Measurements from ENCODE around the gene SLC25A34. TPM values are rescaled to one million over a fixed set of nuclear protein-coding genes. Genes with fewer than 3 reads are reported as not detected.

SLC25A34 gene
- total RNA-seq, 2 experiments from 2014 or later: 1.4 to 2.2 TPM

DNA sequence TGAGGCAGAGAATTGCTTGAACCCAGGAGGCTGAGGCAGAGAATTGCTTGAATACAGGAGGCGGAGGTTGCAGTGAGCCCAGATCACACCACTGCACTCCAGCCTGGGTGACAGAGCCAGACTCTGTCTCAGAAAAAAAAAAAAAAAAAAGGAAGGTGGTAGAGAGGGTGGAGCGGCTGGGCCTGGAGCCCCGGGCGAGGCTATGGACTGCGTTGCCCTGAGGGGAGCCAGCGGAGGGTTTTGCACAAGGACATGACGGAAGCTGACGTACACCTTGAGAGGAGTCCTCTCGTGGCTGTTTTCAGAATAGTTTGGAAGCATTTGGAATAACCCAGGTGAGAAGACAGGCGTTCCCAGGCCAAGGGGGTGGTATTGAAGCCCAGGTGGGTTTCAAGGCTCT is 15.7 kb downstream of the SLC25A34 start:
- TF ChIP-seq, protein P1, sequence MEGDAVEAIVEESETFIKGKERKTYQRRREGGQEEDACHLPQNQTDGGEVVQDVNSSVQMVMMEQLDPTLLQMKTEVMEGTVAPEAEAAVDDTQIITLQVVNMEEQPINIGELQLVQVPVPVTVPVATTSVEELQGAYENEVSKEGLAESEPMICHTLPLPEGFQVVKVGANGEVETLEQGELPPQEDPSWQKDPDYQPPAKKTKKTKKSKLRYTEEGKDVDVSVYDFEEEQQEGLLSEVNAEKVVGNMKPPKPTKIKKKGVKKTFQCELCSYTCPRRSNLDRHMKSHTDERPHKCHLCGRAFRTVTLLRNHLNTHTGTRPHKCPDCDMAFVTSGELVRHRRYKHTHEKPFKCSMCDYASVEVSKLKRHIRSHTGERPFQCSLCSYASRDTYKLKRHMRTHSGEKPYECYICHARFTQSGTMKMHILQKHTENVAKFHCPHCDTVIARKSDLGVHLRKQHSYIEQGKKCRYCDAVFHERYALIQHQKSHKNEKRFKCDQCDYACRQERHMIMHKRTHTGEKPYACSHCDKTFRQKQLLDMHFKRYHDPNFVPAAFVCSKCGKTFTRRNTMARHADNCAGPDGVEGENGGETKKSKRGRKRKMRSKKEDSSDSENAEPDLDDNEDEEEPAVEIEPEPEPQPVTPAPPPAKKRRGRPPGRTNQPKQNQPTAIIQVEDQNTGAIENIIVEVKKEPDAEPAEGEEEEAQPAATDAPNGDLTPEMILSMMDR (conservative IDR thresholded peaks at IDR 0.05; ENCODE audit: low read length): no peak
- no peak for TF ChIP-seq EZH2phosphoT487 (IDR thresholded peaks at IDR 0.05; ENCODE audit: borderline replicate concordance, low read depth, low read length)
- no peak overlapping the region for H2AFZ ChIP-seq (ENCODE audit: low read length)
- no peaks in the 10 kb centered on the region for H3K4me1 ChIP-seq (ENCODE audit: insufficient read depth, low read length, poor library complexity, severe bottlenecking)
- ChIA-PET POLR2A (interaction anchor here (0.7 kb wide), 1 partner anchor 131 kb away, joined by 4 read pairs; no protein-coding TSS in a partner anchor), CTCF (ENCODE audit: unreplicated experiment) (no interaction called here)
- H3K36me3 ChIP-seq (ENCODE audit: insufficient read depth, low read length): no peaks in the 10 kb centered on the region
- BruUV-seq (replicated peaks): no TSS peak
- no peak for DNase-seq (ENCODE audit: low spot score)
- no peak overlapping the region for H3K4me2 ChIP-seq (ENCODE audit: low read length)
- H3K9me2 ChIP-seq (ENCODE audit: insufficient read depth, low read length): no peaks in the 10 kb centered on the region
- no peak overlapping the region for H3K27ac ChIP-seq (ENCODE audit: low read depth, low read length, poor library complexity, severe bottlenecking)
- intact Hi-C loops (cut with micrococcal nuclease; ENCODE audit: unreplicated experiment): no loop called here
- H4K20me1 ChIP-seq (ENCODE audit: insufficient read depth, low read length): no peaks in the 10 kb centered on the region
- no peaks in the 10 kb centered on the region for H3K9me3 ChIP-seq (ENCODE audit: low read length)
- H3K79me2 ChIP-seq (ENCODE audit: insufficient read depth, low read depth, low read length): no peaks in the 10 kb centered on the region
- no peak overlapping the region for H3K4me3 ChIP-seq (ENCODE audit: low read depth, low read length, poor library complexity, severe bottlenecking)

DNA sequence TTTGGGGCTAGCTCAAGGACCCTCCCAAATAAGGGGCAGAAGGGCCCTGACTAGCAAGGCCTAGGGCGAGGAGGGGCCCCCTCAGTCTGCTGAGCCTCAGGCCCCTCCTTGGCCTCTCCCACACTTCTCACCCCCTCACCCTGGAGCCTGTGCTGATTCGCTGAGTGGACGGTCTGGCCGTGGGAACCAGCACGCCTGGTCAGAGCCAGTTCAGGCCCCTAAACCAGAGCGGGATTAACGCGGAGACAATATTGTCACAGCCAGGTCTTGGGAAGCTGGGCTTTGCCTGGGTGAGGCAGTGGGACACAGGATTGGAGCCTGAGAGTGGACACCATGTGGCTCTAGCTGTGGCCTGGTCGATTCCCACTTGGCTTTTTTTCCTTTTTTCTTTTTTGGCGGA is 17.7 kb downstream of the SLC25A34 start:
- Histone ChIP-seq H3K79me2 (ENCODE audit: insufficient read depth, low read depth, low read length) (no peaks in the 10 kb centered on the region), H3K4me3 (ENCODE audit: low read depth, low read length, poor library complexity, severe bottlenecking) (no peak overlapping the region), H2AFZ (ENCODE audit: low read length) (no peak overlapping the region), H3K27ac (ENCODE audit: low read depth, low read length, poor library complexity, severe bottlenecking) (no peak overlapping the region), H3K9me2 (ENCODE audit: insufficient read depth, low read length) (no peaks in the 10 kb centered on the region), H4K20me1 (ENCODE audit: insufficient read depth, low read length) (no peaks in the 10 kb centered on the region), H3K36me3 (ENCODE audit: insufficient read depth, low read length) (no peaks in the 10 kb centered on the region), H3K4me1 (ENCODE audit: insufficient read depth, low read length, poor library complexity, severe bottlenecking) (no peaks in the 10 kb centered on the region), H3K9me3 (ENCODE audit: low read length) (no peaks in the 10 kb centered on the region), H3K4me2 (ENCODE audit: low read length) (no peak overlapping the region)
- ChIA-PET POLR2A (no interaction called here), CTCF (ENCODE audit: unreplicated experiment) (no interaction called here)
- intact Hi-C loops (cut with micrococcal nuclease; ENCODE audit: unreplicated experiment): no loop called here
- no TSS peak for BruUV-seq (replicated peaks)
- DNase-seq (ENCODE audit: low spot score): no peak
- TF ChIP-seq, protein P1 (conservative IDR thresholded peaks at IDR 0.05; ENCODE audit: low read length): no peak
- TF ChIP-seq EZH2phosphoT487 (IDR thresholded peaks at IDR 0.05; ENCODE audit: borderline replicate concordance, low read depth, low read length): no peak

DNA sequence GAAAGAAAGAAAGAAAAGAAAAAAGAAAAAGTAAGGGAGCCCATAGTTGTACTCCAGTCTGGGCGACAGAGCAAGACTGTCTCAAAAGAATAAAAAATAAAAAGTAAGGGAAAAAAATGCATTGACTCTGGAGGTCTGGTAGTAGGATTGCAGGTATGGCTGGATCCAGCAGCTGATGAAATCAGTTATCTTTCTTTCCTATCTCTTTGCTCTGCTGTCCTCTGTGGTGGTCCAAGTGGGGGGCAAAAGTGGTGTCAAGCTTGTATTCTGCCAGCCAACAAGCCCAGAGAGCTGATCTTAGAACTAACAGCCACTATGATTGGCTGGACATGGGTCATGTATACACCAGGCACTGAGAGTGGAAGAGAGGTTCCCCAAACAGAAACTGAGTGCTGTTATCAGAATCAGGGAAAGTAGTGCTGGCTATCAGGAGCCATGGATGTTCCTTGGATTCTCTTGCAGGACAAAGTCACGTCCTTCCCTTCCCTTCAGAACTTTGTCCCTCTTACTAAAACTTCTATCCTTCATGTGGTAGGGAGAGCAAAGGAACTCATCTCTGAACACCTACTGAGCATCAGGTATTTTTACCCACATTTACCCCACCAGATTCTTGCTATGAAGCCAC is 19.1 kb downstream of the SLC25A34 start:
- no peaks in the 10 kb centered on the region for H3K79me2 ChIP-seq (ENCODE audit: insufficient read depth, low read depth, low read length)
- H3K36me3 ChIP-seq (ENCODE audit: insufficient read depth, low read length): no peaks in the 10 kb centered on the region
- no peaks in the 10 kb centered on the region for H4K20me1 ChIP-seq (ENCODE audit: insufficient read depth, low read length)
- H3K4me2 ChIP-seq (ENCODE audit: low read length): no peak overlapping the region
- ChIA-PET POLR2A (no interaction called here), CTCF (ENCODE audit: unreplicated experiment) (no interaction called here)
- H3K4me1 ChIP-seq (ENCODE audit: insufficient read depth, low read length, poor library complexity, severe bottlenecking): no peaks in the 10 kb centered on the region
- no peak for DNase-seq (ENCODE audit: low spot score)
- TF ChIP-seq EZH2phosphoT487 (IDR thresholded peaks at IDR 0.05; ENCODE audit: borderline replicate concordance, low read depth, low read length): no peak
- TF ChIP-seq, protein P1 (conservative IDR thresholded peaks at IDR 0.05; ENCODE audit: low read length): no peak
- no peak overlapping the region for H2AFZ ChIP-seq (ENCODE audit: low read length)
- no peak overlapping the region for H3K4me3 ChIP-seq (ENCODE audit: low read depth, low read length, poor library complexity, severe bottlenecking)
- no TSS peak for BruUV-seq (replicated peaks)
- no peaks in the 10 kb centered on the region for H3K9me2 ChIP-seq (ENCODE audit: insufficient read depth, low read length)
- no peaks in the 10 kb centered on the region for H3K9me3 ChIP-seq (ENCODE audit: low read length)
- H3K27ac ChIP-seq (ENCODE audit: low read depth, low read length, poor library complexity, severe bottlenecking): no peak overlapping the region
- intact Hi-C loops (cut with micrococcal nuclease; ENCODE audit: unreplicated experiment): no loop called here
